ENCODE measurements around the gene HEPHL1.

HEPHL1 gene

GRCh38 chr11:94018721-94019120 is 2.4 kb upstream of the HEPHL1 start:
- peak; percentile 27 for DNase-seq (ENCODE audit: low read depth, low spot score)
- TF ChIP-seq CTCF (IDR thresholded peaks at IDR 0.05; ENCODE audit: low read depth, low read length), result no peak
- in situ Hi-C loops (cut with HindIII; ENCODE audit: low sequenced_read_pairs), result no loop called here
- H3K4me3 ChIP-seq (ENCODE audit: low read depth, low read length), result no peak overlapping the region

DNA sequence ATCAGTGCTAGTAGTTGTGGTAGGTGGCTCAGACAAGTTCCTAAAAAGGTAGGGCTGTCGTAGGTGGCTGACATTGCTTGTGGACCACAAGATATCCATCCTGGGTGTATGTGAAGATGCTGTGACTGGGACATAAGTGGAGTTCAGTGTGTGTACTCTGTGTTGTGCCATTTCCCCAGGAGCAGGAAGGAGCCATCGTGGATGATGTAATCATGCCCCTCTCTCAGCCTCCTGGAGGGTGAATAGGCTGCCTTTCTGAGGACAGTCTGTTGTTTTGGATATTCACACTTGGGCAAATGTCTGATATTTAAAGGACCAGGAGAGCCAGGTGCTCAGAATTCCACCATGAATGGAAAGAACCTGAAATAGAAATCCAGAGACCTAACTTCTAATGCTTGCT is 2.7 kb downstream of the HEPHL1 start:
- no peak overlapping the region for H3K4me3 ChIP-seq (ENCODE audit: low read depth, low read length)
- no peak for TF ChIP-seq CTCF (IDR thresholded peaks at IDR 0.05; ENCODE audit: low read depth, low read length)
- DNase-seq (ENCODE audit: low read depth, low spot score), result no peak
- in situ Hi-C loops (cut with HindIII; ENCODE audit: low sequenced_read_pairs), result no loop called here

DNA sequence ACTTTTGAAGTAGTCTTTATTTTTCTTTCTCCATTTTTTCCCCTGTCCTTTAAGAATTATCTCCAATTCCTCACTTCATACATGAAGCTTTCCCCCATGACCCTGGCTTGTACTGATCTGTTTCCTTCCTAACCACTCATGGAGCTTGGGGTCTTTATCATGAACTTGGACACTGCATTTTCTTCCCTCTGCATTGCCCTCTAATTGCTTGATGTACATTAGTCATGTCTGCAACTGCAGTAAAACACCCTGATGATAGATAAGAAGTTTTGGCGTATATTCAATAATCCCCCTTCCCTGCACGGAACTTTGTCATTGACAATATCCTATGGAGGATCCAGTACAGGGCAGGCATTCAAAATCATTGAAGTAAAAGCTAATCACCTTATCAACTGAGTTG is 3.4 kb downstream of the HEPHL1 start:
- in situ Hi-C loops (cut with HindIII; ENCODE audit: low sequenced_read_pairs), result no loop called here
- DNase-seq (ENCODE audit: low read depth, low spot score), result no peak
- no peak overlapping the region for H3K4me3 ChIP-seq (ENCODE audit: low read depth, low read length)
- no peak for TF ChIP-seq CTCF (IDR thresholded peaks at IDR 0.05; ENCODE audit: low read depth, low read length)

DNA sequence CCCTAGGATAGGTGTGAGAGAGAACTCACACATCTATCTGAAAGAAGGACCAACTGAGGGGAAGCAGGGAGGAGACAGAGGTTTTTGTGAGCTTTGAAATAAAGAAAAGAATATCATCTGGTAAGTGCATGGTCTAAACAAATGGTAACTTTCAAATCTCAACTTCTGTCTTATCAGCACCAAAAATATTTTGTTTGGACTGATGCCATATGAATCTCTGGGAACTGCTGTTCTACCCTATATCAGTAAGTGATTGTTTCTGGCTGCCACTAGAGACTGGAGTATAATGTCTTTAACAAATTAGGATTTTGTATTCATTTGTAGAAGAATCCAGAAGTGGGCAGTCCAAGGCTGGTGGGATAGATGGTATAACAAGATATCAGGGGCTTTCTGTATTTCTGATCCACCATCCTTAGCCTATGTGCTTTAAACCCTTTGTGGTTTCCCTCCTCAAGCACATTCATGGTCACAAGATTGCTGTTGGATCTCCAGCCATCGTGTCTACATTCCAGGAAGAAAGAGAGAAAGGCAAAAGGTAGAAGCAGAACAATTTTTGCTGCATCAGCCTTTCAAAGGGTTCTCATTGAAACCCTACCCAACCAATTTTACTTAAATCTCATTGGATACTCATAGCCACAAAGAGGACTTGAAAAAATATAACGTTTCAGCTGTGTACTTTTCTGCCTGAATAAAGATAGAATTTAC is 4.7 kb downstream of the HEPHL1 start:
- DNase-seq (ENCODE audit: low read depth, low spot score), result peak; percentile 30
- TF ChIP-seq CTCF (IDR thresholded peaks at IDR 0.05; ENCODE audit: low read depth, low read length), result no peak
- in situ Hi-C loops (cut with HindIII; ENCODE audit: low sequenced_read_pairs), result no loop called here
- H3K4me3 ChIP-seq (ENCODE audit: low read depth, low read length), result no peak overlapping the region

- no peak overlapping the region for H3K4me3 ChIP-seq (ENCODE audit: low read depth, low read length)
- TF ChIP-seq CTCF (IDR thresholded peaks at IDR 0.05; ENCODE audit: low read depth, low read length), result no peak
- no peak for DNase-seq (ENCODE audit: low read depth, low spot score)
- in situ Hi-C loops (cut with HindIII; ENCODE audit: low sequenced_read_pairs), result no loop called here
Measured at GRCh38 chr11:94027210-94027609, 6.1 kb downstream of the HEPHL1 start.

DNA sequence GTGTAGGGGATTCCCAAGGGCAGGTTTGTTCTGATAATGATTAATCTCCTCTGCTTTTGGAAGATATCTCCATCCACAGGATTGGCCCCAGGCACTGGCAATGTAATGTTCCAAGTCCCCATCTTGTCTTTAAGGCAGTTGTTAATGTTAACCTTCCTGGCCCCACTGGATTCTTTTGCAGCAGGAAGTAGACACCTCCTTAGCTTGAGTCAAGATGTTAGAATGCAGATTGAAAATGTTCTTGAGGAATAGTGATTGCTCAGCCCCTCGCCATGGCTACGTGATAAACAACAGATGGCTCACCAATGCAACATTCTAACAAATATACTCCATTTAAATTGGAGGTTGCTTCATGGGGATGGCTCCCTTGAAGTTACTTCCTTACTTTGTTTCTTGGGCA is 7.3 kb downstream of the HEPHL1 start:
- TF ChIP-seq CTCF (IDR thresholded peaks at IDR 0.05; ENCODE audit: low read depth, low read length), result no peak
- in situ Hi-C loops (cut with HindIII; ENCODE audit: low sequenced_read_pairs), result no loop called here
- peak; percentile 65 for DNase-seq (ENCODE audit: low read depth, low spot score)
- no peak overlapping the region for H3K4me3 ChIP-seq (ENCODE audit: low read depth, low read length)

All from astrocyte of the spinal cord (primary cell).